Esophagus (tissue), 2 donors: ENCODE results near the gene KDM1A. TPM values are rescaled to one million over a fixed set of nuclear protein-coding genes. Genes with fewer than 3 reads are reported as not detected.

Experiments used
- H3K27ac ChIP-seq, 2 donors: one replicate each; pipeline ENCODE4 v1.5.1; 2013; ENCODE audit warnings: low read depth in 2 of 2, mild to moderate bottlenecking in 2 of 2, inconsistent platforms in 1 of 2, low read length in 1 of 2, moderate library complexity in 1 of 2
- H3K27me3 ChIP-seq, 2 donors: one replicate each; pipeline ENCODE4 v1.6.1; 2013; ENCODE audit warnings: low read length in 2 of 2, control low read depth in 1 of 2, mild to moderate bottlenecking in 1 of 2; ENCODE audit not compliant: insufficient read depth in 2 of 2, control insufficient read depth in 1 of 2
- H3K36me3 ChIP-seq, 2 donors: one replicate each; pipeline ENCODE4 v1.6.1; 2013; ENCODE audit warnings: low read length in 1 of 2; ENCODE audit not compliant: control insufficient read depth in 2 of 2, insufficient read depth in 2 of 2
- H3K4me1 ChIP-seq, 2 donors: one replicate each; pipeline ENCODE4 v1.6.1; 2013; ENCODE audit warnings: low read length in 1 of 2; ENCODE audit not compliant: control insufficient read depth in 2 of 2, insufficient read depth in 2 of 2
- H3K4me3 ChIP-seq, 2 donors: one replicate each; pipeline ENCODE4 v1.5.1; 2013; ENCODE audit warnings: low read length in 2 of 2, mild to moderate bottlenecking in 2 of 2, low read depth in 1 of 2, moderate library complexity in 1 of 2
- H3K9me3 ChIP-seq, 2 donors: one replicate each; pipeline ENCODE4 v1.6.1; 2013; ENCODE audit warnings: mild to moderate bottlenecking in 2 of 2, low read depth in 1 of 2, low read length in 1 of 2, moderate library complexity in 1 of 2; ENCODE audit not compliant: control insufficient read depth in 2 of 2, insufficient read depth in 1 of 2
- WGBS, 2 donors: extraction: QIAGEN DNeasy Blood & Tissue Kit; methylation state at CpG; one replicate each; pipeline ENCODE4 v1.1.7; 2013; 5-methylcytosine and 5-hydroxymethylcytosine counted together
- polyA plus RNA-seq, 2 donors: library from polyadenylated mRNA; stranded (reverse); fragments of 200-250 nt; gene quantifications; one replicate each; pipeline ENCODE4 v1.2.3, GENCODE V29; 2013
- donor health status: healthy with polysubstance abuse.
- donor health status: Bipolar disorder and iron deficiency.

The KDM1A gene
- polyA plus RNA-seq, 2 donors, result 15.6 to 32.0 TPM

- Histone ChIP-seq H3K36me3 (peaks cover 23 to 28% of the 10 kb centered on the region in 2 donors), H3K27ac (no peak overlapping the region), H3K9me3 (no peaks in the 10 kb centered on the region), H3K4me3 (no peak overlapping the region), H3K4me1 (peaks cover 0 to 2% of the 10 kb centered on the region in 2 donors), H3K27me3 (no peaks in the 10 kb centered on the region)
- WGBS, 2 donors, result 88 to 95% methylated on average over 3 of the region's 3 CpGs
Measured at GRCh38 chr1:23081376-23081775, 62.1 kb downstream of the KDM1A start.

- H3K4me3 ChIP-seq, result no peak overlapping the region
- no peak overlapping the region for H3K27ac ChIP-seq
- H3K36me3 ChIP-seq, result peaks cover 27 to 37% of the 10 kb centered on the region in 2 donors
- H3K4me1 ChIP-seq, result peaks cover 0 to 2% of the 10 kb centered on the region in 2 donors
- no peaks in the 10 kb centered on the region for H3K9me3 ChIP-seq
- no peaks in the 10 kb centered on the region for H3K27me3 ChIP-seq
- 76 to 77% methylated on average over 5 of the region's 5 CpGs for WGBS, 2 donors
Measured at GRCh38 chr1:23083714-23084480, 64.6 kb downstream of the KDM1A start.

- H3K9me3 ChIP-seq, result no peaks in the 10 kb centered on the region
- H3K27me3 ChIP-seq, result no peaks in the 10 kb centered on the region
- no peak overlapping the region for H3K27ac ChIP-seq
- no peak overlapping the region for H3K4me3 ChIP-seq
- peaks cover 25 to 33% of the 10 kb centered on the region in 2 donors for H3K36me3 ChIP-seq
- WGBS, 2 donors, result 88 to 91% methylated on average over 8 of the region's 8 CpGs
- H3K4me1 ChIP-seq, result no peaks in the 10 kb centered on the region
Measured at GRCh38 chr1:23084880-23085279, 65.6 kb downstream of the KDM1A start.

- no peak overlapping the region for H3K27ac ChIP-seq
- no peaks in the 10 kb centered on the region for H3K4me1 ChIP-seq
- 73 to 82% methylated on average over 3 of the region's 3 CpGs for WGBS, 2 donors
- H3K36me3 ChIP-seq, result peaks cover 25 to 30% of the 10 kb centered on the region in 2 donors
- no peak overlapping the region for H3K4me3 ChIP-seq
- H3K9me3 ChIP-seq, result no peaks in the 10 kb centered on the region
- H3K27me3 ChIP-seq, result no peaks in the 10 kb centered on the region
Measured at GRCh38 chr1:23085696-23086095, 66.4 kb downstream of the KDM1A start.

GRCh38 chr1:23088027-23088426 is 68.8 kb downstream of the KDM1A start:
- Histone ChIP-seq H3K36me3 (peaks cover 28 to 32% of the 10 kb centered on the region in 2 donors), H3K27me3 (no peaks in the 10 kb centered on the region), H3K27ac (no peak overlapping the region), H3K4me1 (no peaks in the 10 kb centered on the region), H3K4me3 (no peak overlapping the region), H3K9me3 (no peaks in the 10 kb centered on the region)
- 92 to 98% methylated on average over 2 of the region's 2 CpGs for WGBS, 2 donors

GRCh38 chr1:23090056-23090455 is 70.8 kb downstream of the KDM1A start:
- 97 to 99% methylated on average over 1 of the region's 1 CpG for WGBS, 2 donors
- H3K4me3 ChIP-seq, result no peak overlapping the region
- H3K36me3 ChIP-seq, result peaks cover 24 to 28% of the 10 kb centered on the region in 2 donors
- H3K27ac ChIP-seq, result no peak overlapping the region
- H3K4me1 ChIP-seq, result no peaks in the 10 kb centered on the region
- H3K27me3 ChIP-seq, result no peaks in the 10 kb centered on the region
- no peaks in the 10 kb centered on the region for H3K9me3 ChIP-seq

- no peaks in the 10 kb centered on the region for H3K9me3 ChIP-seq
- 94% methylated on average over 7 of the region's 7 CpGs for WGBS, 2 donors
- no peaks in the 10 kb centered on the region for H3K27me3 ChIP-seq
- H3K4me1 ChIP-seq, result no peaks in the 10 kb centered on the region
- H3K4me3 ChIP-seq, result no peak overlapping the region
- peaks cover 15 to 25% of the 10 kb centered on the region in 2 donors for H3K36me3 ChIP-seq
- no peak overlapping the region for H3K27ac ChIP-seq
Measured at GRCh38 chr1:23091545-23091944, 72.3 kb downstream of the KDM1A start.

GRCh38 chr1:23092447-23092846 is 73.2 kb downstream of the KDM1A start:
- no peak overlapping the region for H3K27ac ChIP-seq

GRCh38 chr1:23097316-23097715 is 78.0 kb downstream of the KDM1A start:
- Histone ChIP-seq H3K4me3 (no peak overlapping the region), H3K27me3 (no peaks in the 10 kb centered on the region), H3K4me1 (peaks cover 0 to 4% of the 10 kb centered on the region in 2 donors), H3K9me3 (no peaks in the 10 kb centered on the region), H3K27ac (no peak overlapping the region), H3K36me3 (peaks cover 4 to 6% of the 10 kb centered on the region in 2 donors)
- 53 to 70% methylated on average over 6 of the region's 6 CpGs for WGBS, 2 donors

More at GRCh38 chr1:23092447-23092846, 73.2 kb downstream of the KDM1A start:
- no peaks in the 10 kb centered on the region for H3K4me1 ChIP-seq
- no peak overlapping the region for H3K4me3 ChIP-seq
- WGBS, 2 donors, result 79 to 82% methylated on average over 12 of the region's 12 CpGs
- no peaks in the 10 kb centered on the region for H3K9me3 ChIP-seq
- peaks cover 15 to 24% of the 10 kb centered on the region in 2 donors for H3K36me3 ChIP-seq
- H3K27me3 ChIP-seq, result no peaks in the 10 kb centered on the region
